ENCODE results near the gene OR5H2.

Gene OR5H2

DNA sequence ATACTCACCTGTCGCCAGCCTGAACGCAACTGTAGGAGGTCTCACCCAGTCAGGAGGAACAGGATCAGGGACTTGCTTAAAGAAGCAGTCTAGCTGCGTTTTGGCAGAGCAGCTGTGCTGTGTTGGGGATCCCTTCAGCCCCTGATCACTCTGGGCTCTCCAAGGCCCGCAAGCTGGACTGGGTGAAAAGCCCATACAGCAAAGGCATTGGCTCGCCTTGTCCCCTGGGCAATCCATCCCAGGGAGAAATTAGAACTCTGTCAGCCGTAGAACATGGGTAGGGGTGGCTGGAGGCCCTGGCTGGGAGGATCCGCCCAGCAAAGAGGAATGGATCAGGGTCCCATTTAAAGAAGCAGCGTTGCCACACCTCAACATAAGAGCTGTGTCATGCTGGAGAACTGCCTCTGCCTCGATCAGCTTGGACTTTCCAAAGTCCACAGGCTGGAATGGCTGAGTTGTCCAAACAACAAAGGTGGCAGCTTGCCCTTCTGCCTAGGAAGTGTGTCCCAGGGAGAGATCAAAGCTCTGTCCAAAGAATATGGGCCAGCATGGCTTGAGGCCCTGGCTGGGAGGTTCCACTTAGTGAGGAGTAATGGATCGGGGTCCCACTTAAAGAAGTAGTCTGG is 9.1 kb downstream of the OR5H2 start:
- no peak for DNase-seq (ENCODE audit: low read depth)
- TF ChIP-seq, protein P1, sequence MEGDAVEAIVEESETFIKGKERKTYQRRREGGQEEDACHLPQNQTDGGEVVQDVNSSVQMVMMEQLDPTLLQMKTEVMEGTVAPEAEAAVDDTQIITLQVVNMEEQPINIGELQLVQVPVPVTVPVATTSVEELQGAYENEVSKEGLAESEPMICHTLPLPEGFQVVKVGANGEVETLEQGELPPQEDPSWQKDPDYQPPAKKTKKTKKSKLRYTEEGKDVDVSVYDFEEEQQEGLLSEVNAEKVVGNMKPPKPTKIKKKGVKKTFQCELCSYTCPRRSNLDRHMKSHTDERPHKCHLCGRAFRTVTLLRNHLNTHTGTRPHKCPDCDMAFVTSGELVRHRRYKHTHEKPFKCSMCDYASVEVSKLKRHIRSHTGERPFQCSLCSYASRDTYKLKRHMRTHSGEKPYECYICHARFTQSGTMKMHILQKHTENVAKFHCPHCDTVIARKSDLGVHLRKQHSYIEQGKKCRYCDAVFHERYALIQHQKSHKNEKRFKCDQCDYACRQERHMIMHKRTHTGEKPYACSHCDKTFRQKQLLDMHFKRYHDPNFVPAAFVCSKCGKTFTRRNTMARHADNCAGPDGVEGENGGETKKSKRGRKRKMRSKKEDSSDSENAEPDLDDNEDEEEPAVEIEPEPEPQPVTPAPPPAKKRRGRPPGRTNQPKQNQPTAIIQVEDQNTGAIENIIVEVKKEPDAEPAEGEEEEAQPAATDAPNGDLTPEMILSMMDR (IDR thresholded peaks at IDR 0.05; ENCODE audit: insufficient read depth, low read depth, low read length, missing control alignments): no peak

DNA sequence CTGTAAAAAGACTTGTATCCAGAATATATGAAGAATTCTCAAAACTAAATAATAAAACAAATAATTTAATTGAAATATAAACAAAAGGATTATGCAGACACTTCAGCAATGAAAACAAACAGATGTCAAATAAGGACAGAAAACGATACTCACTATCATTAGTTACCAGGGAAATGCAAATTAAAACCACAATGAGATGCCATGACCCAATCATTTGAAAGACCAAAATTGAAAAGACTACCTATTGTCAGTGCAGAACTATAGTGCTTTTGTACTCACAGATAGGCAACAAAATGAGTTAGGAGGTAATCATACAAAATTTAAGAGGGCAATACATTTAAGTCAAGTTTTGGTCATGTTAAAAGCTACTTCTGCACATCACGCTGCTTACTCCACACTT is 39.8 kb downstream of the OR5H2 start:
- no peak for DNase-seq (ENCODE audit: low read depth)
- TF ChIP-seq, protein P1 (IDR thresholded peaks at IDR 0.05; ENCODE audit: insufficient read depth, low read depth, low read length, missing control alignments): no peak
- no peak overlapping the region for H3K4me3 ChIP-seq (ENCODE audit: low read depth, low read length)

More for the DNA sequence above, 9.1 kb downstream of the OR5H2 start:
- H3K4me3 ChIP-seq (ENCODE audit: low read depth, low read length): no peak overlapping the region

DNA sequence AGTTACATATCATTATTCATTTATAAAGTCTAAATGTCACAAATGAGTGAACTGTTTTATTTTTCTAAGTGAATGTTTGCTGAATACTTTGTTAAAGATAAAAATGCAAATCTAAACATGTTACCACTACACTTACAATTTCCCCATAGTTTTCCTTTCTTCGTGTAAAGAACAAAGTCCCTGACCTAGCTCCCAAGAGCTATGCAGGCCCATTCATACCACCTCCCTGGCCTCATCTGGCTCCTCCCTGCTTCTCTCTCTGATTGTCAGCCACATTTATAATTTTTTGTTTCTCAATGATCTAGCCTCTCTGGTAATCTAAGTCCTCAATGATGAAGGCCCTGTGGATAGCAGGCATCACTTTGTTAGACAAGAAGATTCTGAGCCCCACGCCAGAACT is 40.4 kb downstream of the OR5H2 start:
- H3K4me3 ChIP-seq (ENCODE audit: low read depth, low read length): no peak overlapping the region
- no peak for DNase-seq (ENCODE audit: low read depth)
- TF ChIP-seq, protein P1 (IDR thresholded peaks at IDR 0.05; ENCODE audit: insufficient read depth, low read depth, low read length, missing control alignments): no peak

DNA sequence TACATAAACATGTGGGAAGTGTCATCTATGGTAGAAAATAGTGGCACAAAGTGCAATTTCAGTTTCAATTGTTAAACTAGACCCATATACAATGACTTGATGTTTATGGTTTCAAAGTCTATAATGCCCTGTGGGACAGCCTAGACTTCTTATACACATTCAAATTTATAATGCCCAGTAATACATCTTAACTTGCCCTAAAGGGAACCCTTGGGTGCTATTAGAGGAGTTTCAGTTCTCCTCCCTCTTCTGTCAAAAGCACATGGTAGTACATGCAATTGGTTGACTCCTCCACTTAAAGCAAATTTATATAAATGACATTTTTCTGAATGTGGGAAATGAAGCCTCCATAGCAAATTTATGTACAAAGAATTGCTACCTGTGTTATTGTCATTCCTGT is 41.1 kb downstream of the OR5H2 start:
- TF ChIP-seq, protein P1 (IDR thresholded peaks at IDR 0.05; ENCODE audit: insufficient read depth, low read depth, low read length, missing control alignments): no peak
- no peak overlapping the region for H3K4me3 ChIP-seq (ENCODE audit: low read depth, low read length)
- DNase-seq (ENCODE audit: low read depth): no peak

DNA sequence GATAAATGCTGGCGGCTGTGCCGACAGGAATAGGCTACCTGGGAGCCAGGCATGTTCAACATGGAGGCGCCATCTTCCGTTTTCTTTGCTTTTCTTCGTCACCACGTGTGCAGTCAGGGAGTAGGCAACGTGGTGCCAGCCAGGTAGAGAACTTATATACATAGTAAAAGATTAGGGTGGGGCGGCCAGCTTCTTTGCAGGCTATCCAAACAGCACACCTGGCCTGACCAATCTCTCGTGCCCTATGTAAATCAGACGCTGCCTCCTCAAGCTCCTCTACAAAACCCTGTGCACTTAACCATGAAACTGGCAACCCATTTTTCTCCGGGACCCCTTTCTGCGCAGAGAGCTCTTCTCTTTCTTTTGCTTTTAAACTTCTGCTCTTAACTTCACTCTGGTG is 42.8 kb downstream of the OR5H2 start:
- TF ChIP-seq, protein P1 (IDR thresholded peaks at IDR 0.05; ENCODE audit: insufficient read depth, low read depth, low read length, missing control alignments): no peak
- no peak for DNase-seq (ENCODE audit: low read depth)
- H3K4me3 ChIP-seq (ENCODE audit: low read depth, low read length): no peak overlapping the region

DNA sequence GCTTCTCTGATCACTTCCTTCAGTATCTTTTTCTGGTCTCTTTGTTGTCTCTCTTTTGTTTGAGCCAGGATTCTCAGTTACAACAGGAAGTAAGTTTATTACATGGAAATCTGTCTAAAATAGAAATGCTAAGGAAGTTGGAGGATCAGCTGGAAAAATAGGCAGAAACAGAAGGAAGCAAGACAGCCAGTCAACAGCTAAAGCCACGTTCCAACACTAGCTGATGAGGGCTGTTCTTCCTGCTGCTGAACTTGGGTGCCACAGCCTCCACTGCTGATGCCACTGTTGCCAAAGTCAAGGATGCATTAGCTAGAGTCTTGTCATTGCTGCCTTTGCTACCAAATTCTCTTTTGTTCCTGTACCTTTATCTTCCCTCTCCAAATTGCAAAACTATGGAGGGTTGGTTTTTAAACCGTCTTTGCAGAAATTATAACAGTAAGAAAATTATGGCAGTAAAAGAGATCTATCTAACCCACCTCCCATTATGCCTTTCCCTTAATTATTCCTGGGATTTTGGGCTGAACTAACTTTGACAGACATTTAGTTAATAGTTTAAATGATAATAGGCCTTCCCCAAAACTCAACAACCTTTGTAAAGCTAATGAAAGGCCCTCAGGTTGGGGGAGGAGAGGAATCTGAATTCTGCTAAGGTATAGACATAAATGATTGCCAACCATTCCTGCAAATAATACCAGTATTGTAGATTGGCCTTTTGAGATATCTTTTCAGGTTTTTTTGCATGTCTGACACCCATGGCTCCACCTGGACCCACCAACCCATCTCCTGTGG is 44.0 kb downstream of the OR5H2 start:
- no peak overlapping the region for H3K4me3 ChIP-seq (ENCODE audit: low read depth, low read length)
- TF ChIP-seq, protein P1 (IDR thresholded peaks at IDR 0.05; ENCODE audit: insufficient read depth, low read depth, low read length, missing control alignments): no peak
- no peak for DNase-seq (ENCODE audit: low read depth)
